Measurements from ENCODE around the gene RGS3. TPM values are rescaled to one million over a fixed set of nuclear protein-coding genes. Genes with fewer than 3 reads are reported as not detected.

The RGS3 gene
- total and polyA plus RNA-seq, 2 of the 13 experiments (the other 11 are each of a cell fraction or from before 2014, with no cell fraction given): 17.1 to 28.8 TPM

DNA sequence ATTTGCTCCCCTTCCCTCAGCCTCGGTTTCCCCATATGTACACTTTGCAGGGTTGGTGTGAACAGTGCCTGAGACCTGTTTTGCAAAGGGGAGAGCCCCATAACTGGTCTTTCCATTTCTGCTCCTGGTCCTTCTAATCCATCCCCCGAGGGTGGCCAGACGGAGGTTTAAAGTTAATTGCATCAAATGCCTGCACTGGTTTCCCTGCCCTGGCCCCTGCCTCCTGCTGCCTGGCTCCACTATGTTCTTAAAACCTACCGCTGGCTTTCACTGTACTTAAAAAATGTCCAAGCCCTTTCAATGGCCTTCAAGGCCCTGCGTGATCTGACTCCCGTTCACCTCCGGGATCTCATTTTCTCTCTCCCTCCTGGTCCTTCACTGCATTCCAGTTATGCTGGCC is 183.0 kb downstream of the RGS3 start (continued):
- TF ChIP-seq ARID4A (CRISPR knock-in tag; IDR thresholded peaks at IDR 0.05; ENCODE audit: borderline replicate concordance) (no peak), ETV6 (CRISPR knock-in tag; conservative IDR thresholded peaks at IDR 0.05) (no peak), BRF2 (CRISPR knock-in tag; IDR thresholded peaks at IDR 0.05) (no peak), MEF2D (CRISPR knock-in tag; IDR thresholded peaks at IDR 0.05) (no peak), FOXK2 (IDR thresholded peaks at IDR 0.05) (no peak), ISX (CRISPR knock-in tag; conservative IDR thresholded peaks at IDR 0.05) (no peak), ZNF891 (CRISPR knock-in tag; IDR thresholded peaks at IDR 0.05) (no peak), AKNA (CRISPR knock-in tag; IDR thresholded peaks at IDR 0.05; ENCODE audit: borderline replicate concordance) (no peak), ZEB1 (IDR thresholded peaks at IDR 0.05; ENCODE audit: insufficient replicate concordance, low read depth) (no peak), RFX5 (IDR thresholded peaks at IDR 0.05; ENCODE audit: low read depth, low read length) (no peak)
- TF ChIP-seq, protein P1, sequence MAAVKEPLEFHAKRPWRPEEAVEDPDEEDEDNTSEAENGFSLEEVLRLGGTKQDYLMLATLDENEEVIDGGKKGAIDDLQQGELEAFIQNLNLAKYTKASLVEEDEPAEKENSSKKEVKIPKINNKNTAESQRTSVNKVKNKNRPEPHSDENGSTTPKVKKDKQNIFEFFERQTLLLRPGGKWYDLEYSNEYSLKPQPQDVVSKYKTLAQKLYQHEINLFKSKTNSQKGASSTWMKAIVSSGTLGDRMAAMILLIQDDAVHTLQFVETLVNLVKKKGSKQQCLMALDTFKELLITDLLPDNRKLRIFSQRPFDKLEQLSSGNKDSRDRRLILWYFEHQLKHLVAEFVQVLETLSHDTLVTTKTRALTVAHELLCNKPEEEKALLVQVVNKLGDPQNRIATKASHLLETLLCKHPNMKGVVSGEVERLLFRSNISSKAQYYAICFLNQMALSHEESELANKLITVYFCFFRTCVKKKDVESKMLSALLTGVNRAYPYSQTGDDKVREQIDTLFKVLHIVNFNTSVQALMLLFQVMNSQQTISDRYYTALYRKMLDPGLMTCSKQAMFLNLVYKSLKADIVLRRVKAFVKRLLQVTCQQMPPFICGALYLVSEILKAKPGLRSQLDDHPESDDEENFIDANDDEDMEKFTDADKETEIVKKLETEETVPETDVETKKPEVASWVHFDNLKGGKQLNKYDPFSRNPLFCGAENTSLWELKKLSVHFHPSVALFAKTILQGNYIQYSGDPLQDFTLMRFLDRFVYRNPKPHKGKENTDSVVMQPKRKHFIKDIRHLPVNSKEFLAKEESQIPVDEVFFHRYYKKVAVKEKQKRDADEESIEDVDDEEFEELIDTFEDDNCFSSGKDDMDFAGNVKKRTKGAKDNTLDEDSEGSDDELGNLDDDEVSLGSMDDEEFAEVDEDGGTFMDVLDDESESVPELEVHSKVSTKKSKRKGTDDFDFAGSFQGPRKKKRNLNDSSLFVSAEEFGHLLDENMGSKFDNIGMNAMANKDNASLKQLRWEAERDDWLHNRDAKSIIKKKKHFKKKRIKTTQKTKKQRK (IDR thresholded peaks at IDR 0.05; ENCODE audit: low read length): no peak
